ENCODE results near the gene BUD31. TPM values are rescaled to one million over a fixed set of nuclear protein-coding genes. Genes with fewer than 3 reads are reported as not detected.

The BUD31 gene
- total RNA-seq, 2 experiments from 2014 or later, result 100 to 118 TPM

GRCh38 chr7:99394188-99394502, 14.6 kb upstream of the BUD31 start:
- intact Hi-C loops (cut with micrococcal nuclease; ENCODE audit: unreplicated experiment), result no loop called here
- no peak overlapping the region for H3K4me3 ChIP-seq (ENCODE audit: low read depth, low read length, poor library complexity, severe bottlenecking)
- H3K79me2 ChIP-seq (ENCODE audit: insufficient read depth, low read depth, low read length), result no peaks in the 10 kb centered on the region
- no peak overlapping the region for H2AFZ ChIP-seq (ENCODE audit: low read length)
- H3K9me2 ChIP-seq (ENCODE audit: insufficient read depth, low read length), result no peaks in the 10 kb centered on the region
- TF ChIP-seq EZH2phosphoT487 (IDR thresholded peaks at IDR 0.05; ENCODE audit: borderline replicate concordance, low read depth, low read length), result no peak
- no peak for TF ChIP-seq CTCF (conservative IDR thresholded peaks at IDR 0.05; ENCODE audit: low read length)
- ChIA-PET POLR2A (interaction anchor here (1.4 to 1.6 kb wide), 2 partner anchors 11 to 13 kb away, joined by 3 to 5 read pairs; no protein-coding TSS in a partner anchor), CTCF (ENCODE audit: unreplicated experiment) (no interaction called here)
- no peak for DNase-seq (ENCODE audit: low spot score)
- H3K9me3 ChIP-seq (ENCODE audit: low read length), result no peaks in the 10 kb centered on the region
- H3K36me3 ChIP-seq (ENCODE audit: insufficient read depth, low read length), result peaks cover 97% of the 10 kb centered on the region
- peaks cover 15% of the 10 kb centered on the region for H3K4me1 ChIP-seq (ENCODE audit: insufficient read depth, low read length, poor library complexity, severe bottlenecking)
- BruUV-seq (replicated peaks), result no TSS peak
- H3K27ac ChIP-seq (ENCODE audit: low read depth, low read length, poor library complexity, severe bottlenecking), result no peak overlapping the region
- no peak overlapping the region for H3K4me2 ChIP-seq (ENCODE audit: low read length)
- H4K20me1 ChIP-seq (ENCODE audit: insufficient read depth, low read length), result peaks cover 6% of the 10 kb centered on the region; the same call in 1 of the 2 replicates

GRCh38 chr7:99395616-99396327, 13.0 kb upstream of the BUD31 start:
- H3K79me2 ChIP-seq (ENCODE audit: insufficient read depth, low read depth, low read length), result no peaks in the 10 kb centered on the region
- no peak overlapping the region for H3K4me3 ChIP-seq (ENCODE audit: low read depth, low read length, poor library complexity, severe bottlenecking)
- TSS peak; percentile 97 for BruUV-seq (replicated peaks)
- H3K9me3 ChIP-seq (ENCODE audit: low read length), result no peaks in the 10 kb centered on the region
- no peak overlapping the region for H3K27ac ChIP-seq (ENCODE audit: low read depth, low read length, poor library complexity, severe bottlenecking)
- H3K4me1 ChIP-seq (ENCODE audit: insufficient read depth, low read length, poor library complexity, severe bottlenecking), result peaks cover 15% of the 10 kb centered on the region
- intact Hi-C loops (cut with micrococcal nuclease; ENCODE audit: unreplicated experiment), result no loop called here
- no peak overlapping the region for H2AFZ ChIP-seq (ENCODE audit: low read length)
- H3K9me2 ChIP-seq (ENCODE audit: insufficient read depth, low read length), result no peaks in the 10 kb centered on the region
- ChIA-PET POLR2A (interaction anchor here (0.6 to 1.6 kb wide), 3 partner anchors 12 to 318 kb away, joined by 3 to 5 read pairs (median 5); no protein-coding TSS in a partner anchor), CTCF (ENCODE audit: unreplicated experiment) (no interaction called here)
- no peak for DNase-seq (ENCODE audit: low spot score)
- no peak overlapping the region for H3K4me2 ChIP-seq (ENCODE audit: low read length)
- no peak for TF ChIP-seq EZH2phosphoT487 (IDR thresholded peaks at IDR 0.05; ENCODE audit: borderline replicate concordance, low read depth, low read length)
- TF ChIP-seq CTCF (conservative IDR thresholded peaks at IDR 0.05; ENCODE audit: low read length), result no peak
- peaks cover 6% of the 10 kb centered on the region; the same call in 1 of the 2 replicates for H4K20me1 ChIP-seq (ENCODE audit: insufficient read depth, low read length)
- peaks cover 97% of the 10 kb centered on the region for H3K36me3 ChIP-seq (ENCODE audit: insufficient read depth, low read length)
